GM21619 (cell line): ENCODE results near the gene RPP38.

Source experiments
- ATAC-seq: cut with Tn5 transposase; IDR thresholded peaks from one replicate; pipeline ENCODE4 v1.9.1; 2021; ENCODE audit not compliant: unreplicated experiment

Gene RPP38

GRCh38 chr10:15149042-15149771, 52.1 kb downstream of the RPP38 start:
- ATAC-seq, result no peak

GRCh38 chr10:15150563-15150962, 53.4 kb downstream of the RPP38 start:
- ATAC-seq, result no peak

GRCh38 chr10:15152556-15152955, 55.4 kb downstream of the RPP38 start:
- ATAC-seq, result no peak
